ENCODE results near the gene WDFY2. TPM values are rescaled to one million over a fixed set of nuclear protein-coding genes. Genes with fewer than 3 reads are reported as not detected.
A peak's percentile ranks its signal among the peaks of the same experiment; 100 is the strongest.
"Not testable (repeated sequence)": the region's sequence is repeated elsewhere in the genome, so short reads cannot be mapped to it uniquely, and the experiment has no call there.

Gene WDFY2
- total and polyA plus RNA-seq, 10 of the 15 experiments (the other 5 are each of a cell fraction or from before 2014, with no cell fraction given), result 2.1 to 13.0 (median 8.1) TPM

GRCh38 chr13:51590231-51590970 lies 6.1 kb downstream of the WDFY2 start (continued):
- no peak for TF ChIP-seq ELK1 (IDR thresholded peaks at IDR 0.05; ENCODE audit: low read depth, low read length)
- no peak for TF ChIP-seq KAT2A (conservative IDR thresholded peaks at IDR 0.05; ENCODE audit: control insufficient read depth, low read depth, low read length)

- TF ChIP-seq KDM1A (IDR thresholded peaks at IDR 0.05; ENCODE audit: borderline replicate concordance) (no peak), RAD21 (IDR thresholded peaks at IDR 0.05; ENCODE audit: insufficient read depth, low read depth, low read length) (0 out of 2 replicates have a peak, but pooled peaks have one; percentile 13)
- ChIA-PET POLR2A (no interaction called here), RAD21 (ENCODE audit: unreplicated experiment) (no interaction called here), CTCF (interaction anchor here (1.0 to 2.1 kb wide), 2 partner anchors 173 to 204 kb away, joined by 4 to 9 read pairs; no protein-coding TSS in a partner anchor), SMC1A (ENCODE audit: uncharacterized antibody, unreplicated experiment) (interaction anchor here (0.6 to 2.7 kb wide), 7 partner anchors 8 to 216 kb away, joined by 3 to 11 read pairs (median 7); no protein-coding TSS in a partner anchor)
- Histone ChIP-seq H3K9me3 (replicated peaks; ENCODE audit: control insufficient read depth, insufficient read depth, low read length) (no peaks in the 10 kb centered on the region), H3K4me2 (ENCODE audit: control insufficient read depth, insufficient read depth) (peak overlapping the region; percentile 66), H3K79me2 (ENCODE audit: control insufficient read depth, insufficient read depth, low read length) (peaks cover 57% of the 10 kb centered on the region), H3K4me1 (ENCODE audit: control insufficient read depth, insufficient read depth, low read length) (peaks cover 3% of the 10 kb centered on the region; the same call in 1 of the 2 replicates), H3K4me3 (no peak overlapping the region; the same call in 1 of the 2 replicates), H3K9ac (ENCODE audit: control insufficient read depth, insufficient read depth, low read length) (peak overlapping the region; percentile 16; the same call in 1 of the 2 replicates), H4K20me1 (ENCODE audit: control insufficient read depth, insufficient read depth) (no peaks in the 10 kb centered on the region), H3K27ac (ENCODE audit: control insufficient read depth, insufficient read depth) (peak overlapping the region; percentile 18; the same call in 1 of the 2 replicates), H3K36me3 (ENCODE audit: control insufficient read depth in 2 of 2, insufficient read depth in 2 of 2, low read length in 1 of 2) (no peaks in the 10 kb centered on the region), H2AFZ (ENCODE audit: control insufficient read depth, low read depth, low read length) (no peak overlapping the region; the same call in 1 of the 2 replicates), H3K27me3 (replicated peaks in 1 of 2; ENCODE audit: control insufficient read depth in 2 of 2, insufficient read depth in 2 of 2, low read length in 1 of 2) (no peaks in the 10 kb centered on the region)
- in situ Hi-C loops (cut with MboI), result no loop called here
- no peak for FAIRE-seq
- no TSS peak for BruUV-seq (replicated peaks)
- no peak for DNase-seq (ENCODE audit: low read depth, low spot score)
- WGBS (ENCODE audit: insufficient coverage, insufficient replicate concordance, low lambda C conversion rate, missing lambda C conversion rate), result 97% methylated on average over 4 of the region's 4 CpGs
- peak; percentile 27 for ATAC-seq
- intact Hi-C loops (cut with micrococcal nuclease; ENCODE audit: unreplicated experiment), result no loop called here
Observed at GRCh38 chr13:51590971-51591627, 6.8 kb downstream of the WDFY2 start.

- WGBS (ENCODE audit: insufficient coverage, insufficient replicate concordance, low lambda C conversion rate, missing lambda C conversion rate), result 100% methylated on average over 1 of the region's 1 CpG
- in situ Hi-C loops (cut with MboI); intact Hi-C loops (cut with micrococcal nuclease; ENCODE audit: unreplicated experiment); H3K4me2 ChIP-seq (ENCODE audit: control insufficient read depth, insufficient read depth); DNase-seq (ENCODE audit: low read depth, low spot score); POLR2A ChIA-PET; H3K4me3 ChIP-seq; H3K36me3 ChIP-seq (ENCODE audit: control insufficient read depth in 2 of 2, insufficient read depth in 2 of 2, low read length in 1 of 2); H2AFZ ChIP-seq (ENCODE audit: control insufficient read depth, low read depth, low read length); BruUV-seq (replicated peaks); H4K20me1 ChIP-seq (ENCODE audit: control insufficient read depth, insufficient read depth); H3K4me1 ChIP-seq (ENCODE audit: control insufficient read depth, insufficient read depth, low read length); ATAC-seq; FAIRE-seq; H3K9ac ChIP-seq (ENCODE audit: control insufficient read depth, insufficient read depth, low read length); H3K9me3 ChIP-seq (replicated peaks; ENCODE audit: control insufficient read depth, insufficient read depth, low read length); H3K27me3 ChIP-seq (replicated peaks in 1 of 2; ENCODE audit: control insufficient read depth in 2 of 2, insufficient read depth in 2 of 2, low read length in 1 of 2): not testable (repeated sequence)
- ChIA-PET SMC1A (ENCODE audit: uncharacterized antibody, unreplicated experiment) (interaction anchor here (0.7 to 1.2 kb wide), 5 partner anchors 14 to 112 kb away, joined by 3 read pairs; no protein-coding TSS in a partner anchor), CTCF (interaction anchor here (0.8 kb wide), 1 partner anchor 93 kb away, joined by 3 read pairs; no protein-coding TSS in a partner anchor), RAD21 (ENCODE audit: unreplicated experiment) (interaction anchor here (0.7 kb wide), 1 partner anchor 205 kb away, joined by 3 read pairs; no protein-coding TSS in a partner anchor)
- Histone ChIP-seq H3K27ac (ENCODE audit: control insufficient read depth, insufficient read depth) (peak overlapping the region; percentile 18; the same call in 1 of the 2 replicates), H3K79me2 (ENCODE audit: control insufficient read depth, insufficient read depth, low read length) (peaks cover 52% of the 10 kb centered on the region)
Observed at GRCh38 chr13:51591938-51592337, 7.7 kb downstream of the WDFY2 start.

Data from GM12878 (cell line).